Measurements from ENCODE around the gene CRYBB3.
"Not testable (repeated sequence)": the region's sequence is repeated elsewhere in the genome, so short reads cannot be mapped to it uniquely, and the experiment has no call there.

The CRYBB3 gene

GRCh38 chr22:25204547-25204946, 4.9 kb downstream of the CRYBB3 start:
- H3K9me3 Mint-ChIP-seq, H3K27ac Mint-ChIP-seq, DNase-seq, H3K36me3 Mint-ChIP-seq, H3K27me3 Mint-ChIP-seq, H3K4me1 Mint-ChIP-seq, CTCF ChIA-PET, H3K4me3 Mint-ChIP-seq: not testable (repeated sequence)

DNA sequence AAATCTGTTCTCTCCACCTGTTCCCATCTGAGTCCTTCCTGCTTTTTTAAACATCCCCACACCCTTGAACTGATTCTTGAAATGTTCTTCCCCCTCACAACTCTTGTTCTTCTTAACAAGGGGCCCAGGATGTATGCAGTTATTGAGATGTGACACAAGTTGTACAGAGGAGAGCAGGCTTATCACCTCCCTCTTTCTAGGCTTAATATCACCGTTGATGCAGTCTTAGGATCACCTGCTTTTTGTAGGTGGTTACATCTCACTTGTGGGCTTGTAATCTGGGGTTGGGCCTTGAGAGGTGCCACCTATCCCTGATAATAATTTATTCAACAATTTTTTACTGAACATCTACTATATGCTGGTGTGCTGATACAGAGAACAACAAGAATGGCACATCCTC, 6.2 kb downstream of the CRYBB3 start:
- no peaks in the 10 kb centered on the region for H3K4me1 Mint-ChIP-seq
- CTCF ChIA-PET = no interaction called here
- no peak overlapping the region for H3K4me3 Mint-ChIP-seq
- no peaks in the 10 kb centered on the region for H3K36me3 Mint-ChIP-seq
- H3K9me3 Mint-ChIP-seq = no peaks in the 10 kb centered on the region
- H3K27ac Mint-ChIP-seq = no peak overlapping the region
- no peak for DNase-seq
- no peaks in the 10 kb centered on the region for H3K27me3 Mint-ChIP-seq

- Mint-ChIP-seq H3K4me1 (no peaks in the 10 kb centered on the region), H3K27ac (no peak overlapping the region), H3K27me3 (no peaks in the 10 kb centered on the region), H3K9me3 (no peaks in the 10 kb centered on the region), H3K4me3 (no peak overlapping the region), H3K36me3 (no peaks in the 10 kb centered on the region)
- no peak for DNase-seq
- CTCF ChIA-PET = no interaction called here
These were observed 7.3 kb downstream of the CRYBB3 start for GRCh38 chr22:25206998-25207397.

- DNase-seq = no peak
- Mint-ChIP-seq H3K36me3 (no peaks in the 10 kb centered on the region), H3K27me3 (no peaks in the 10 kb centered on the region), H3K4me1 (no peaks in the 10 kb centered on the region), H3K9me3 (no peaks in the 10 kb centered on the region), H3K27ac (no peak overlapping the region), H3K4me3 (no peak overlapping the region)
- CTCF ChIA-PET = no interaction called here
These were observed 8.0 kb downstream of the CRYBB3 start for GRCh38 chr22:25207553-25208157.

GRCh38 chr22:25208328-25208727, 8.7 kb downstream of the CRYBB3 start:
- no peaks in the 10 kb centered on the region for H3K9me3 Mint-ChIP-seq
- no peak for DNase-seq
- no peak overlapping the region for H3K4me3 Mint-ChIP-seq
- no peaks in the 10 kb centered on the region for H3K4me1 Mint-ChIP-seq
- no peaks in the 10 kb centered on the region for H3K36me3 Mint-ChIP-seq
- H3K27ac Mint-ChIP-seq = no peak overlapping the region
- H3K27me3 Mint-ChIP-seq = no peaks in the 10 kb centered on the region
- CTCF ChIA-PET = no interaction called here

DNA sequence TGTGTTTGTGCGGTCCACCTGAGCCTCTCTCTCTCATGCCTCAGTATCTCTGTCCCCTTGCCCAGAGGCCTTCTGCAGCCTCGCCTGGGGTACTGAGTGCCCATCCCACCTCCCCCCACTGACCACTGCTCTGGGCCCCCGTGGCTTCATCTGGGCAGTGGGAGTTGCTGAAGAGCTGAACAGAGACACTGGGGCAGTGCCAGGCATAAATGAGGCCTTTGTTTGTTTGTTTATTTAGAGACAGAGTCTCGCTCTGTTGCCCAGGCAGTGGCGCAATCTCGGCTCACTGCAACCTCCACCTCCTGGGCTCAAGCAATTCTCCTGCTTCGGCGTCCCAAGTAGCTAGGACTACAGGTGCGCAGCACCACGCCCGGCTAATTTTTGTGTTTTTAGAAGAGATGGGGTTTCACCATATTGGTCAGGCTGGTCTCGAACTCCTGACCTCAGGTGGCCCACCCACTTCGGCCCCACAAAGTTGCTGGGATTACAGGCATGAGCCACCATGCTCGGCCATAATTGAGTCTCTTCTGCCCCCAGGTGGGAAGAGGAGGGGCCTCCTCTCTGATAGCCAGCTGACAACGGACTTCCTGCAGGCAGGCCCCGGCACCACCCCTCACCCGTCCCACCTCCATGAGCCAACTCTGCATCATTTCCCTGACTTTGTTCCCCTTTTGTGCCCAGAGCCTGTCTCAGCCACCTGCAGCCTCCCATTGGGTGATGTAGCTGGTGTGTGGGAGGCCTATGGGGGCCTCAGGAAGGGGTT, 9.3 kb downstream of the CRYBB3 start:
- Mint-ChIP-seq H3K36me3 (no peaks in the 10 kb centered on the region), H3K4me3 (no peak overlapping the region), H3K9me3 (no peaks in the 10 kb centered on the region), H3K4me1 (no peaks in the 10 kb centered on the region), H3K27me3 (peaks cover 2% of the 10 kb centered on the region), H3K27ac (no peak overlapping the region)
- CTCF ChIA-PET = no interaction called here
- DNase-seq = no peak

GRCh38 chr22:25210793-25211192, 11.1 kb downstream of the CRYBB3 start:
- Mint-ChIP-seq H3K27me3 (peaks cover 4% of the 10 kb centered on the region), H3K9me3 (no peaks in the 10 kb centered on the region), H3K36me3 (no peaks in the 10 kb centered on the region), H3K4me3 (no peak overlapping the region), H3K27ac (no peak overlapping the region), H3K4me1 (no peaks in the 10 kb centered on the region)
- CTCF ChIA-PET = interaction anchor here (3.9 kb wide), 1 partner anchor 9 kb away, joined by 16 read pairs; no protein-coding TSS in a partner anchor
- no peak for DNase-seq

- Mint-ChIP-seq H3K27me3 (peaks cover 4% of the 10 kb centered on the region), H3K4me3 (no peak overlapping the region), H3K9me3 (no peaks in the 10 kb centered on the region), H3K27ac (no peak overlapping the region), H3K36me3 (no peaks in the 10 kb centered on the region), H3K4me1 (no peaks in the 10 kb centered on the region)
- CTCF ChIA-PET = interaction anchor here (3.9 kb wide), 1 partner anchor 10 kb away, joined by 16 read pairs; no protein-coding TSS in a partner anchor
- DNase-seq = no peak
These were observed 12.7 kb downstream of the CRYBB3 start for GRCh38 chr22:25212337-25212736.

GRCh38 chr22:25213221-25213620, 13.6 kb downstream of the CRYBB3 start:
- CTCF ChIA-PET = interaction anchor here (3.9 kb wide), 1 partner anchor 11 kb away, joined by 16 read pairs; no protein-coding TSS in a partner anchor
- Mint-ChIP-seq H3K9me3 (no peaks in the 10 kb centered on the region), H3K36me3 (no peaks in the 10 kb centered on the region), H3K27me3 (peaks cover 4% of the 10 kb centered on the region), H3K4me1 (no peaks in the 10 kb centered on the region), H3K27ac (no peak overlapping the region), H3K4me3 (no peak overlapping the region)
- DNase-seq = no peak

DNA sequence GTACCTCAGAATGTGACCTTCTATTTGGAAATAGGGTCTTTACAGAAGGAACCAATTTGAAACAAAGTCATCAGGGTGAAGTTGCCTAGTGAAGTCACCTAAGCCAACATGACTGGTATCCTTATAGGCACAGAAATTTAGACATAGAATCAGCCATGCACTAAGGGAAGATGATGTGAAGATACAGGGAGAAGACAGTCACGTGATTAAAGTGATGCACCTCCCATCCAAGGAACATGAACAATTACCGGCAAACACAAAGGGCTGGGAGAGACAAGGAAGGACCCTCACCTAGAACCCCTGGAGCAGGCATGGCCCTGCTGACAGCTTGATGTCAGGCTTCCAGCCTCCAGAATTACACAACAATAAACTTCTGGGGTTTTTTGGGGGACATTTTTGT, 16.6 kb downstream of the CRYBB3 start:
- CTCF ChIA-PET = no interaction called here
- no peaks in the 10 kb centered on the region for H3K36me3 Mint-ChIP-seq
- H3K9me3 Mint-ChIP-seq = no peaks in the 10 kb centered on the region
- no peak for DNase-seq
- H3K27me3 Mint-ChIP-seq = peaks cover 20% of the 10 kb centered on the region
- no peak overlapping the region for H3K27ac Mint-ChIP-seq
- no peaks in the 10 kb centered on the region for H3K4me1 Mint-ChIP-seq
- H3K4me3 Mint-ChIP-seq = no peak overlapping the region

GRCh38 chr22:25219211-25219689, 19.6 kb downstream of the CRYBB3 start, which contains the start of gene CRYBB2:
CRYBB2 (plus strand) TSS chr22:25219639; CDS start chr22:25221430, 1,791 bp downstream.
- CTCF ChIA-PET = no interaction called here
- DNase-seq = no peak
- peaks cover 29% of the 10 kb centered on the region for H3K27me3 Mint-ChIP-seq
- no peaks in the 10 kb centered on the region for H3K4me1 Mint-ChIP-seq
- no peak within 1 kb of the TSS for H3K4me3 Mint-ChIP-seq
- no peak within 1 kb of the TSS for H3K27ac Mint-ChIP-seq
- H3K36me3 Mint-ChIP-seq = no peaks in the 10 kb centered on the region
- no peaks in the 10 kb centered on the region for H3K9me3 Mint-ChIP-seq

GRCh38 chr22:25219948-25220442, 20.3 kb downstream of the CRYBB3 start:
- Mint-ChIP-seq H3K27me3 (peaks cover 37% of the 10 kb centered on the region), H3K4me3 (no peak overlapping the region), H3K27ac (no peak overlapping the region), H3K36me3 (no peaks in the 10 kb centered on the region), H3K9me3 (no peaks in the 10 kb centered on the region), H3K4me1 (no peaks in the 10 kb centered on the region)
- no peak for DNase-seq
- CTCF ChIA-PET = no interaction called here

GRCh38 chr22:25221790-25222189, 22.1 kb downstream of the CRYBB3 start:
- H3K27ac Mint-ChIP-seq = no peak overlapping the region
- CTCF ChIA-PET = no interaction called here
- H3K27me3 Mint-ChIP-seq = peaks cover 47% of the 10 kb centered on the region
- H3K4me3 Mint-ChIP-seq = no peak overlapping the region
- DNase-seq = no peak
- H3K4me1 Mint-ChIP-seq = no peaks in the 10 kb centered on the region
- no peaks in the 10 kb centered on the region for H3K36me3 Mint-ChIP-seq
- H3K9me3 Mint-ChIP-seq = no peaks in the 10 kb centered on the region

- peaks cover 51% of the 10 kb centered on the region for H3K27me3 Mint-ChIP-seq
- H3K27ac Mint-ChIP-seq = no peak overlapping the region
- no peaks in the 10 kb centered on the region for H3K36me3 Mint-ChIP-seq
- H3K4me3 Mint-ChIP-seq = no peak overlapping the region
- CTCF ChIA-PET = no interaction called here
- DNase-seq = no peak
- no peaks in the 10 kb centered on the region for H3K9me3 Mint-ChIP-seq
- no peaks in the 10 kb centered on the region for H3K4me1 Mint-ChIP-seq
These were observed 23.7 kb downstream of the CRYBB3 start for GRCh38 chr22:25223269-25223850.

- CTCF ChIA-PET = no interaction called here
- no peak for DNase-seq
- H3K4me1 Mint-ChIP-seq = no peaks in the 10 kb centered on the region
- H3K9me3 Mint-ChIP-seq = no peaks in the 10 kb centered on the region
- H3K27ac Mint-ChIP-seq = no peak overlapping the region
- H3K36me3 Mint-ChIP-seq = no peaks in the 10 kb centered on the region
- H3K4me3 Mint-ChIP-seq = no peak overlapping the region
- H3K27me3 Mint-ChIP-seq = peaks cover 39% of the 10 kb centered on the region
These were observed 29.2 kb downstream of the CRYBB3 start for GRCh38 chr22:25228822-25229221.

All from activated naive CD4-positive, alpha-beta T cell treated with anti-CD3 and anti-CD28 coated beads, Interleukin-2, amount 10 ng/mL, durations not matched to agents 7 days and 5 days (primary cell).